HCT116 (cell line): ENCODE measurements around the gene NFIA. TPM values are rescaled to one million over a fixed set of nuclear protein-coding genes. Genes with fewer than 3 reads are reported as not detected.

Experiments
- ATAC-seq: fragments of 200-7000 bp; cut with Tn5 transposase; 2 replicates; pipeline ENCODE4 v1.9.1; 2020; ENCODE audit warnings: mild to moderate bottlenecking, moderate library complexity
- BruUV-seq: library from RNA; stranded (reverse); fragments of 400-500 nt; replicated peaks from 2 replicates; lab custom pipeline; 2021; lab: Mats Ljungman, UMichigan
- CTCF ChIA-PET: fragments of 300-600 bp; sonication (Branson Sonifier 250); formaldehyde crosslinking; loops from one replicate; lab custom pipeline; 2021; ENCODE audit warnings: antibody characterized with exemption; lab: Charles Lee
- POLR2A ChIA-PET: fragments of 300-600, 350-600 bp; sonication (Branson Sonifier 250); formaldehyde crosslinking; loops from one replicate; lab custom pipeline; 2021; ENCODE audit warnings: antibody characterized with exemption; lab: Charles Lee
- RAD21 ChIA-PET, 2 experiments: fragments of 300-600 bp; sonication (Branson Sonifier 250); formaldehyde crosslinking; loops; one replicate each; lab custom pipeline; 2023; ENCODE audit warnings: low total read pairs in 2 of 2; ENCODE audit not compliant: uncharacterized antibody in 2 of 2, unreplicated experiment in 2 of 2, low non-redundant PET in 1 of 2; lab: Charles Lee
- DNase-seq: peaks from one replicate; pipeline ENCODE4 v3.0.0-alpha.2; 2010; ENCODE audit warnings: low read depth, low spot score
- H2AFZ ChIP-seq: fragments of 200-600 bp; shearing (Covaris generic), sonication (generic); 2 replicates; pipeline ENCODE4 v1.6.1; 2017; ENCODE audit warnings: low read depth, mixed run types, mixed read lengths, antibody characterized with exemption, low read length; ENCODE audit not compliant: poor library complexity, severe bottlenecking
- H3K27ac ChIP-seq: 2 replicates; pipeline ENCODE4 v1.5.1; 2012; ENCODE audit warnings: low read depth, low read length
- H3K27me3 ChIP-seq: fragments of 200-600 bp; sonication (generic); 2 replicates; pipeline ENCODE4 v1.6.1; 2016; ENCODE audit warnings: mixed run types, low read length, mixed read lengths; ENCODE audit not compliant: insufficient read depth
- H3K36me3 ChIP-seq, 2 experiments: fragments of 200-500 bp in 1 of 2; fragments of 200-600 bp in 1 of 2; sonication (Bioruptor generic) in 1 of 2; sonication (generic) in 1 of 2; 2 replicates each; pipeline versions ENCODE4 v1.5.1 to v1.6.1; 2014 to 2016; ENCODE audit warnings: low read length in 2 of 2, inconsistent platforms in 1 of 2, mixed read lengths in 1 of 2, mixed run types in 1 of 2; ENCODE audit not compliant: insufficient read depth in 2 of 2, control insufficient read depth in 1 of 2
- H3K4me1 ChIP-seq, 2 experiments: fragments of 200-600 bp in 1 of 2; sonication (generic) in 1 of 2; 2 replicates each; pipeline versions ENCODE4 v1.5.1 to v1.6.1; 2012 to 2017; ENCODE audit warnings: low read length in 2 of 2, inconsistent platforms in 1 of 2, mild to moderate bottlenecking in 1 of 2, mixed read lengths in 1 of 2, mixed run types in 1 of 2, moderate library complexity in 1 of 2; ENCODE audit not compliant: insufficient read depth in 2 of 2, control insufficient read depth in 1 of 2
- H3K4me2 ChIP-seq: fragments of 200-600 bp; sonication (generic); 2 replicates; pipeline ENCODE4 v1.6.1; 2017; ENCODE audit warnings: mixed run types, low read length, mixed read lengths
- H3K4me3 ChIP-seq, 2 experiments: fragments of 200-600 bp in 1 of 2; sonication (generic) in 1 of 2; replicated peaks in 1 of 2; 2 replicates each; pipeline ENCODE4 v1.5.1; 2011 to 2016; ENCODE audit warnings: low read length in 2 of 2, control low read depth in 1 of 2, low read depth in 1 of 2, mild to moderate bottlenecking in 1 of 2, mixed read lengths in 1 of 2, mixed run types in 1 of 2
- H3K79me2 ChIP-seq: fragments of 200-600 bp; sonication (generic); 2 replicates; pipeline ENCODE4 v1.6.1; 2017; ENCODE audit warnings: mild to moderate bottlenecking, mixed run types, low read length, moderate library complexity, mixed read lengths; ENCODE audit not compliant: insufficient read depth
- H3K9ac ChIP-seq: fragments of 200-600 bp; sonication (generic); 2 replicates; pipeline ENCODE4 v1.6.1; 2016; ENCODE audit warnings: low read length, mixed read lengths
- H3K9me2 ChIP-seq: fragments of 200-600 bp; sonication (generic), shearing (Covaris generic); 2 replicates; pipeline ENCODE4 v1.6.1; 2017; ENCODE audit warnings: mixed run types, mild to moderate bottlenecking, moderate library complexity; ENCODE audit not compliant: insufficient read depth
- H3K9me3 ChIP-seq, 2 experiments: fragments of 200-500 bp in 1 of 2; fragments of 200-600 bp in 1 of 2; sonication (Bioruptor generic) in 1 of 2; sonication (generic) in 1 of 2; 2 replicates each; pipeline ENCODE4 v1.6.1; 2014 to 2017; ENCODE audit warnings: low read length in 2 of 2, mixed read lengths in 2 of 2, inconsistent platforms in 1 of 2, low read depth in 1 of 2, mild to moderate bottlenecking in 1 of 2, mixed run types in 1 of 2, moderate library complexity in 1 of 2; ENCODE audit not compliant: control insufficient read depth in 1 of 2, insufficient read depth in 1 of 2
- H4K20me1 ChIP-seq: fragments of 200-600 bp; sonication (generic), shearing (Covaris generic); 2 replicates; pipeline ENCODE4 v1.6.1; 2017; ENCODE audit warnings: mixed run types, mild to moderate bottlenecking, moderate library complexity; ENCODE audit not compliant: insufficient read depth
- CEBPB ChIP-seq: IDR thresholded peaks from 2 replicates; pipeline ENCODE4 v1.6.1; 2012; ENCODE audit warnings: low read depth
- EGR1 ChIP-seq: IDR thresholded peaks from 2 replicates; pipeline ENCODE4 v1.6.1; 2012; ENCODE audit warnings: low read depth
- POLR2A ChIP-seq: IDR thresholded peaks from 2 replicates; pipeline ENCODE4 v1.7.0; 2011; ENCODE audit warnings: borderline replicate concordance; ENCODE audit not compliant: insufficient read depth, insufficient read length; ENCODE audit errors: extremely low read depth
- SIN3A ChIP-seq: IDR thresholded peaks from 2 replicates; pipeline ENCODE4 v1.6.1; 2012; ENCODE audit warnings: low read depth
- SRF ChIP-seq: IDR thresholded peaks from 2 replicates; pipeline ENCODE4 v1.6.1; 2012; ENCODE audit warnings: low read depth
- ZNF274 ChIP-seq: fragments of 200-500 bp; sonication (Bioruptor generic); IDR thresholded peaks from 2 replicates; pipeline ENCODE4 v1.6.1; 2014; ENCODE audit warnings: mild to moderate bottlenecking, low read depth, low read length, inconsistent platforms
- intact Hi-C: fragments of 100-400 bp; cut with micrococcal nuclease; formaldehyde crosslinking; loops from 2 replicates; pipeline ENCODE4 v1.10.0; 2022
- total RNA-seq: library from RNA; stranded (reverse); gene quantifications from one replicate; pipeline ENCODE4 v1.2.1, GENCODE V29; 2021; ENCODE audit not compliant: unreplicated experiment
- TF ChIP-seq, protein P1 (sequence below): IDR thresholded peaks from 2 replicates; pipeline ENCODE4 v1.6.1; 2012; ENCODE audit warnings: low read depth
- TF ChIP-seq, protein P2 (sequence below), 3 experiments: fragments of 200-600 bp in 1 of 3; sonication (generic) in 1 of 3; IDR thresholded peaks in 2 of 3; conservative IDR thresholded peaks in 1 of 3; 2 replicates each; pipeline ENCODE4 v1.5.1; 2012 to 2017; ENCODE audit warnings: low read depth in 2 of 3, low read length in 2 of 3, antibody characterized with exemption in 1 of 3, borderline replicate concordance in 1 of 3, control low read depth in 1 of 3, mild to moderate bottlenecking in 1 of 3, mixed read lengths in 1 of 3, mixed run types in 1 of 3, moderate library complexity in 1 of 3; ENCODE audit not compliant: insufficient read depth in 1 of 3

Gene NFIA
- total RNA-seq, 1 experiment from 2014 or later = 17.2 TPM

DNA sequence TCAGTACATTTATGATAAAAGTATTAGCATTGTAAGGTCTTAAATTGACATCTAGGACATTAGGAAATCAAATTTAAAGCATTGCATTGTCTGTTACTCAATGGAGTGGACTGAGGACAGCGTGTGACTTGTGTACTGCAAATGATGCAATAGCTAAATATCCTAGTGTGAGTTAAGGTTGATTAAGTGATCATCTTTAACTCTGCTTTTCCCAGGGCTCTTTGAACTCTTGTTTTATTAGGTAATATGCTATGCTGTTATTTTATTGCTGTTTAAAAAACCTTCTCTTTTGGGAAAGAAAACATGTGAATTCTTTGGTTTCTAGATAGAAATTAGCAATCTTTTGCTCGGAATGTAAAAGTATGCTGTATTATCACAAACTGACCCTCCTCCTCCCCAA lies 38.6 kb downstream of the NFIA start:
- RAD21 ChIA-PET = no interaction called here
- no peak overlapping the region for H3K9ac ChIP-seq
- H3K27me3 ChIP-seq = no peaks in the 10 kb centered on the region
- no peak overlapping the region for H3K4me2 ChIP-seq
- H3K4me3 ChIP-seq = no peak overlapping the region
- TF ChIP-seq CEBPB (peak; percentile 24; the same call in 1 of the 2 replicates), SRF (no peak)
- no peaks in the 10 kb centered on the region for H3K9me3 ChIP-seq
- no peak for ATAC-seq
- CTCF ChIA-PET = no interaction called here
- H3K9me2 ChIP-seq = no peaks in the 10 kb centered on the region
- no peak overlapping the region for H3K27ac ChIP-seq
- no peaks in the 10 kb centered on the region for H3K36me3 ChIP-seq
- DNase-seq = no peak
- BruUV-seq = no TSS peak
- POLR2A ChIA-PET = no interaction called here
- no peaks in the 10 kb centered on the region for H4K20me1 ChIP-seq
- intact Hi-C loops = no loop called here
- no peak overlapping the region for H2AFZ ChIP-seq
- H3K79me2 ChIP-seq = peaks cover 3% of the 10 kb centered on the region; the same call in 1 of the 2 replicates
- no peaks in the 10 kb centered on the region for H3K4me1 ChIP-seq

DNA sequence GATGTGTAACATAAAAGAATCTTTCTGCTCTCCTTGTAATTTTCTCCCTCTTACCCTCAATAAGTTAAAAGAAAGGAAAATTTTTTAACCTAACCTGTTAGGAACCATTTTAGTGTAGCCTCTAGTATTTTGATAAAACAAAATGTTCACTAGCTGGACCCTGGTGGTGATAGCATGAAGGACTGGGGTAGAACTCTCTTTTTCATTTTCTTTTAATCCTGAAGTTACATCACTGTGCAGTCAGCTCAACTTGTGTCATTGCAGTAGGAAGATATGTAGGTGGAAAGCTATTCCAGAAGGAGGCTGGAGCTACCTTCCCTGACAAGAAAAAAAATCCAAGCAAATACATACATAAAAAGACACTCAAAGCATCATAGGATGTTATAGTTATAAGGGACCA lies 39.3 kb downstream of the NFIA start:
- ATAC-seq (no peak), DNase-seq (no peak)
- ChIA-PET CTCF (no interaction called here), POLR2A (no interaction called here), RAD21 (no interaction called here)
- Histone ChIP-seq H3K27ac (no peak overlapping the region), H3K4me3 (no peak overlapping the region), H3K36me3 (no peaks in the 10 kb centered on the region), H3K4me1 (no peaks in the 10 kb centered on the region), H3K9me2 (no peaks in the 10 kb centered on the region), H3K79me2 (peaks cover 3% of the 10 kb centered on the region; the same call in 1 of the 2 replicates), H3K9ac (no peak overlapping the region), H2AFZ (no peak overlapping the region), H3K27me3 (no peaks in the 10 kb centered on the region), H3K9me3 (no peaks in the 10 kb centered on the region), H4K20me1 (no peaks in the 10 kb centered on the region), H3K4me2 (no peak overlapping the region)
- intact Hi-C loops = no loop called here
- BruUV-seq = no TSS peak
- TF ChIP-seq ZNF274 = no peak
- TF ChIP-seq, protein P1, sequence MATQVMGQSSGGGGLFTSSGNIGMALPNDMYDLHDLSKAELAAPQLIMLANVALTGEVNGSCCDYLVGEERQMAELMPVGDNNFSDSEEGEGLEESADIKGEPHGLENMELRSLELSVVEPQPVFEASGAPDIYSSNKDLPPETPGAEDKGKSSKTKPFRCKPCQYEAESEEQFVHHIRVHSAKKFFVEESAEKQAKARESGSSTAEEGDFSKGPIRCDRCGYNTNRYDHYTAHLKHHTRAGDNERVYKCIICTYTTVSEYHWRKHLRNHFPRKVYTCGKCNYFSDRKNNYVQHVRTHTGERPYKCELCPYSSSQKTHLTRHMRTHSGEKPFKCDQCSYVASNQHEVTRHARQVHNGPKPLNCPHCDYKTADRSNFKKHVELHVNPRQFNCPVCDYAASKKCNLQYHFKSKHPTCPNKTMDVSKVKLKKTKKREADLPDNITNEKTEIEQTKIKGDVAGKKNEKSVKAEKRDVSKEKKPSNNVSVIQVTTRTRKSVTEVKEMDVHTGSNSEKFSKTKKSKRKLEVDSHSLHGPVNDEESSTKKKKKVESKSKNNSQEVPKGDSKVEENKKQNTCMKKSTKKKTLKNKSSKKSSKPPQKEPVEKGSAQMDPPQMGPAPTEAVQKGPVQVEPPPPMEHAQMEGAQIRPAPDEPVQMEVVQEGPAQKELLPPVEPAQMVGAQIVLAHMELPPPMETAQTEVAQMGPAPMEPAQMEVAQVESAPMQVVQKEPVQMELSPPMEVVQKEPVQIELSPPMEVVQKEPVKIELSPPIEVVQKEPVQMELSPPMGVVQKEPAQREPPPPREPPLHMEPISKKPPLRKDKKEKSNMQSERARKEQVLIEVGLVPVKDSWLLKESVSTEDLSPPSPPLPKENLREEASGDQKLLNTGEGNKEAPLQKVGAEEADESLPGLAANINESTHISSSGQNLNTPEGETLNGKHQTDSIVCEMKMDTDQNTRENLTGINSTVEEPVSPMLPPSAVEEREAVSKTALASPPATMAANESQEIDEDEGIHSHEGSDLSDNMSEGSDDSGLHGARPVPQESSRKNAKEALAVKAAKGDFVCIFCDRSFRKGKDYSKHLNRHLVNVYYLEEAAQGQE = no peak
- TF ChIP-seq EGR1 = no peak
- no peak for TF ChIP-seq POLR2A
- TF ChIP-seq SIN3A = no peak
- TF ChIP-seq, protein P2, sequence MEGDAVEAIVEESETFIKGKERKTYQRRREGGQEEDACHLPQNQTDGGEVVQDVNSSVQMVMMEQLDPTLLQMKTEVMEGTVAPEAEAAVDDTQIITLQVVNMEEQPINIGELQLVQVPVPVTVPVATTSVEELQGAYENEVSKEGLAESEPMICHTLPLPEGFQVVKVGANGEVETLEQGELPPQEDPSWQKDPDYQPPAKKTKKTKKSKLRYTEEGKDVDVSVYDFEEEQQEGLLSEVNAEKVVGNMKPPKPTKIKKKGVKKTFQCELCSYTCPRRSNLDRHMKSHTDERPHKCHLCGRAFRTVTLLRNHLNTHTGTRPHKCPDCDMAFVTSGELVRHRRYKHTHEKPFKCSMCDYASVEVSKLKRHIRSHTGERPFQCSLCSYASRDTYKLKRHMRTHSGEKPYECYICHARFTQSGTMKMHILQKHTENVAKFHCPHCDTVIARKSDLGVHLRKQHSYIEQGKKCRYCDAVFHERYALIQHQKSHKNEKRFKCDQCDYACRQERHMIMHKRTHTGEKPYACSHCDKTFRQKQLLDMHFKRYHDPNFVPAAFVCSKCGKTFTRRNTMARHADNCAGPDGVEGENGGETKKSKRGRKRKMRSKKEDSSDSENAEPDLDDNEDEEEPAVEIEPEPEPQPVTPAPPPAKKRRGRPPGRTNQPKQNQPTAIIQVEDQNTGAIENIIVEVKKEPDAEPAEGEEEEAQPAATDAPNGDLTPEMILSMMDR (IDR thresholded peaks at IDR 0.05 in 2 of 3, conservative IDR thresholded peaks at IDR 0.05 in 1 of 3; ENCODE audit: borderline replicate concordance in 1 of 3, insufficient read depth in 1 of 3, low read depth in 2 of 3, low read length in 2 of 3) = no peak
- TF ChIP-seq SRF = no peak
